ENCODE measurements around the gene POU2AF2.

POU2AF2 gene

GRCh38 chr11:111327908-111328624 is 82.5 kb downstream of the POU2AF2 start:
- H3K36me3 ChIP-seq (ENCODE audit: control insufficient read depth, insufficient read depth, low read length) = no peaks in the 10 kb centered on the region
- WGBS, 2 experiments = 85% methylated on average over 8 of the region's 8 CpGs
- no peak overlapping the region for H3K4me3 ChIP-seq (ENCODE audit: insufficient read depth, low read depth, low read length)
- no peaks in the 10 kb centered on the region for H3K4me1 ChIP-seq (ENCODE audit: control insufficient read depth, insufficient read depth, low read length)
- no peaks in the 10 kb centered on the region for H3K27me3 ChIP-seq (ENCODE audit: control insufficient read depth, insufficient read depth, low read length, poor library complexity, severe bottlenecking)
- H3K9me3 ChIP-seq (ENCODE audit: control insufficient read depth, low read length) = no peaks in the 10 kb centered on the region
- H3K27ac ChIP-seq (ENCODE audit: insufficient read depth, low read depth, low read length, poor library complexity, severe bottlenecking) = no peak overlapping the region

- Histone ChIP-seq H3K4me3 (ENCODE audit: insufficient read depth, low read depth, low read length) (no peak overlapping the region), H3K4me1 (ENCODE audit: control insufficient read depth, insufficient read depth, low read length) (no peaks in the 10 kb centered on the region), H3K36me3 (ENCODE audit: control insufficient read depth, insufficient read depth, low read length) (no peaks in the 10 kb centered on the region), H3K9me3 (ENCODE audit: control insufficient read depth, low read length) (no peaks in the 10 kb centered on the region), H3K27me3 (ENCODE audit: control insufficient read depth, insufficient read depth, low read length, poor library complexity, severe bottlenecking) (no peaks in the 10 kb centered on the region), H3K27ac (ENCODE audit: insufficient read depth, low read depth, low read length, poor library complexity, severe bottlenecking) (no peak overlapping the region)
- WGBS, 2 experiments = 85 to 89% methylated on average over 6 to 7 of the region's 7 CpGs
Observed at GRCh38 chr11:111329306-111330204, 84.0 kb downstream of the POU2AF2 start.

GRCh38 chr11:111330234-111330893 is 84.8 kb downstream of the POU2AF2 start:
- 90 to 94% methylated on average over 2 of the region's 2 CpGs for WGBS, 2 experiments
- Histone ChIP-seq H3K27me3 (ENCODE audit: control insufficient read depth, insufficient read depth, low read length, poor library complexity, severe bottlenecking) (no peaks in the 10 kb centered on the region), H3K4me1 (ENCODE audit: control insufficient read depth, insufficient read depth, low read length) (peaks cover 2% of the 10 kb centered on the region), H3K27ac (ENCODE audit: insufficient read depth, low read depth, low read length, poor library complexity, severe bottlenecking) (no peak overlapping the region), H3K36me3 (ENCODE audit: control insufficient read depth, insufficient read depth, low read length) (no peaks in the 10 kb centered on the region), H3K4me3 (ENCODE audit: insufficient read depth, low read depth, low read length) (no peak overlapping the region), H3K9me3 (ENCODE audit: control insufficient read depth, low read length) (no peaks in the 10 kb centered on the region)

GRCh38 chr11:111331711-111332479 is 86.4 kb downstream of the POU2AF2 start:
- Histone ChIP-seq H3K36me3 (ENCODE audit: control insufficient read depth, insufficient read depth, low read length) (no peaks in the 10 kb centered on the region), H3K27me3 (ENCODE audit: control insufficient read depth, insufficient read depth, low read length, poor library complexity, severe bottlenecking) (no peaks in the 10 kb centered on the region), H3K4me3 (ENCODE audit: insufficient read depth, low read depth, low read length) (no peak overlapping the region), H3K4me1 (ENCODE audit: control insufficient read depth, insufficient read depth, low read length) (peaks cover 2% of the 10 kb centered on the region), H3K27ac (ENCODE audit: insufficient read depth, low read depth, low read length, poor library complexity, severe bottlenecking) (no peak overlapping the region), H3K9me3 (ENCODE audit: control insufficient read depth, low read length) (no peaks in the 10 kb centered on the region)
- 90 to 93% methylated on average over 4 of the region's 4 CpGs for WGBS, 2 experiments

- Histone ChIP-seq H3K27ac (ENCODE audit: insufficient read depth, low read depth, low read length, poor library complexity, severe bottlenecking) (no peak overlapping the region), H3K4me3 (ENCODE audit: insufficient read depth, low read depth, low read length) (no peak overlapping the region), H3K9me3 (ENCODE audit: control insufficient read depth, low read length) (peaks cover 2% of the 10 kb centered on the region), H3K27me3 (ENCODE audit: control insufficient read depth, insufficient read depth, low read length, poor library complexity, severe bottlenecking) (no peaks in the 10 kb centered on the region), H3K36me3 (ENCODE audit: control insufficient read depth, insufficient read depth, low read length) (no peaks in the 10 kb centered on the region), H3K4me1 (ENCODE audit: control insufficient read depth, insufficient read depth, low read length) (peaks cover 2% of the 10 kb centered on the region)
- 88 to 89% methylated on average over 9 of the region's 9 CpGs for WGBS, 2 experiments
Observed at GRCh38 chr11:111334532-111335502, 89.3 kb downstream of the POU2AF2 start.

- H3K36me3 ChIP-seq (ENCODE audit: control insufficient read depth, insufficient read depth, low read length) = no peaks in the 10 kb centered on the region
- H3K4me3 ChIP-seq (ENCODE audit: insufficient read depth, low read depth, low read length) = no peak overlapping the region
- H3K27me3 ChIP-seq (ENCODE audit: control insufficient read depth, insufficient read depth, low read length, poor library complexity, severe bottlenecking) = no peaks in the 10 kb centered on the region
- no peak overlapping the region for H3K27ac ChIP-seq (ENCODE audit: insufficient read depth, low read depth, low read length, poor library complexity, severe bottlenecking)
- WGBS, 2 experiments = 96% methylated on average over 6 of the region's 6 CpGs
- H3K4me1 ChIP-seq (ENCODE audit: control insufficient read depth, insufficient read depth, low read length) = peaks cover 2% of the 10 kb centered on the region
- H3K9me3 ChIP-seq (ENCODE audit: control insufficient read depth, low read length) = peaks cover 3% of the 10 kb centered on the region
Observed at GRCh38 chr11:111335549-111335948, 90.0 kb downstream of the POU2AF2 start.

All from ectodermal cell (in vitro differentiated cells).